Psoas muscle (tissue), 8 donors: ENCODE data around the gene SLIT3. TPM values are rescaled to one million over a fixed set of nuclear protein-coding genes. Genes with fewer than 3 reads are reported as not detected.

ENCODE experiments used
- ATAC-seq, 4 donors: fragments of 200-7000 bp; cut with Tn5 transposase; one replicate each; pipeline ENCODE4 v1.9.1; 2020; ENCODE audit warnings: moderate library complexity in 3 of 4, mild to moderate bottlenecking in 2 of 4
- DNase-seq, 2 donors: peaks; one replicate each; pipeline ENCODE4 v3.0.0-alpha.2; 2020
- H3K27ac ChIP-seq: fragments of 200-600 bp; one replicate; pipeline ENCODE4 v1.8.0; 2022
- H3K27me3 ChIP-seq, 3 donors: fragments of 200-600 bp in 1 of 3; one replicate each; pipeline versions ENCODE4 v1.6.1 to v1.8.0; 2013 to 2022; ENCODE audit warnings: low read length in 2 of 3, mild to moderate bottlenecking in 2 of 3, moderate library complexity in 1 of 3; ENCODE audit not compliant: insufficient read depth in 3 of 3
- H3K36me3 ChIP-seq, 2 donors: fragments of 200-600 bp in 1 of 2; one replicate each; pipeline versions ENCODE4 v1.6.1 to v1.8.0; 2013 to 2022; ENCODE audit warnings: low read depth in 1 of 2, mild to moderate bottlenecking in 1 of 2, moderate library complexity in 1 of 2; ENCODE audit not compliant: insufficient read depth in 1 of 2
- H3K4me1 ChIP-seq: fragments of 200-600 bp; one replicate; pipeline ENCODE4 v1.8.0; 2022
- H3K4me3 ChIP-seq: fragments of 200-600 bp; one replicate; pipeline ENCODE4 v1.8.0; 2022; ENCODE audit warnings: mild to moderate bottlenecking
- H3K9me3 ChIP-seq: fragments of 200-600 bp; one replicate; pipeline ENCODE4 v1.8.0; 2022
- WGBS, 3 donors: extraction: QIAGEN DNeasy Blood & Tissue Kit; methylation state at CpG; one replicate each; pipeline versions ENCODE4 v1.1.6 to v1.1.7; 2013; 5-methylcytosine and 5-hydroxymethylcytosine counted together
- intact Hi-C, 2 donors: fragments of 100-400 bp; cut with DNase I; formaldehyde crosslinking; loops; one replicate each; pipeline versions ENCODE4 v1.11.0 to v1.14.2; 2022
- polyA plus RNA-seq, 3 donors: library from polyadenylated mRNA; stranded (reverse); fragments of 200-250 nt; gene quantifications; one replicate each; pipeline ENCODE4 v1.2.3, GENCODE V29; 2013
- total RNA-seq, 4 donors: library from RNA; stranded (reverse); fragmentation: NEBNext Ultra II Directional in 2 of 4; extraction: Animal tissue kit (Norgen Biotek cat#: 25700) in 2 of 4; gene quantifications; one replicate each; pipeline versions ENCODE4 v1.2.1 to v1.2.4, GENCODE V29; 2021 to 2023
- TF ChIP-seq, protein P1 (sequence below): fragments of 200-600 bp; IDR thresholded peaks from one replicate; pipeline ENCODE4 v1.8.0; 2022; ENCODE audit warnings: antibody characterized with exemption
- donor health status: healthy with polysubstance abuse.
- donor health status: DM: no; HTN: no; CAD: no; lungs with moderate emphysema.
- donor health status: Bipolar disorder and iron deficiency.
- donor health status: healthy.
- donor health status: DM: yes; HTN: yes; CAD: no.
- donor health status: DM: no; HTN: no; CAD: no.
- donor health status: DM: no; HTN: no; CAD: no.
- donor health status: DM: yes; HTN: yes; CAD: no.

SLIT3 gene
- total and polyA plus RNA-seq, 7 donors = 0.81 to 5.9 (median 2.1) TPM

DNA sequence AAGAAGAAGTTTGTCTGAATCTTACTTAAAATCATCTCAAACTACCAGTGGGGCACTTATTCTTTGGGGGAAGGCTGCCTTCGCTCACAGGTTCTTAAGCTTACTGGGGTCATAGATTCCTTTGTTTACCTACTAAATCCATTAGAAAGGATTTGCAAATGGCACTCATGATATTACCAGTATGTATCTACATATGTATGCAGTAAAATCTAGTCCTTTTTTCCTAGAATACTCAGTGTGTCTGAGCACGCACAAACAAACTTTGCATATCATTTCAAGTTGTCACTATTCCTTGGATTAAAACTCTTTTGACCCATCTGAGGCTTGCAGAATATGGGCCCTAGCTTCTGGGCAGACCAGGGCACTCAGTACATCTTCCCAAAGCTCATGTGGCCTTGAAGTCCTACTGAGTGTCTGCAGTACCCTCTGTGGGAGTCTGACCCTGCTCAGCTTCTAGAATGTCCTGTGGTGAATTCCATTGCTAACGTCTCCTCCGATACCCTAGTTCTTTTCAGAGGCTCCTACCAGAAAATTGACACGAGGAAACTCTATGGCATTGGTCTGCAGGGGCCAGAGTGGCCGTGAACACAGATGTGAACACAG lies 297.9 kb downstream of the SLIT3 start:
- TF ChIP-seq, protein P1, sequence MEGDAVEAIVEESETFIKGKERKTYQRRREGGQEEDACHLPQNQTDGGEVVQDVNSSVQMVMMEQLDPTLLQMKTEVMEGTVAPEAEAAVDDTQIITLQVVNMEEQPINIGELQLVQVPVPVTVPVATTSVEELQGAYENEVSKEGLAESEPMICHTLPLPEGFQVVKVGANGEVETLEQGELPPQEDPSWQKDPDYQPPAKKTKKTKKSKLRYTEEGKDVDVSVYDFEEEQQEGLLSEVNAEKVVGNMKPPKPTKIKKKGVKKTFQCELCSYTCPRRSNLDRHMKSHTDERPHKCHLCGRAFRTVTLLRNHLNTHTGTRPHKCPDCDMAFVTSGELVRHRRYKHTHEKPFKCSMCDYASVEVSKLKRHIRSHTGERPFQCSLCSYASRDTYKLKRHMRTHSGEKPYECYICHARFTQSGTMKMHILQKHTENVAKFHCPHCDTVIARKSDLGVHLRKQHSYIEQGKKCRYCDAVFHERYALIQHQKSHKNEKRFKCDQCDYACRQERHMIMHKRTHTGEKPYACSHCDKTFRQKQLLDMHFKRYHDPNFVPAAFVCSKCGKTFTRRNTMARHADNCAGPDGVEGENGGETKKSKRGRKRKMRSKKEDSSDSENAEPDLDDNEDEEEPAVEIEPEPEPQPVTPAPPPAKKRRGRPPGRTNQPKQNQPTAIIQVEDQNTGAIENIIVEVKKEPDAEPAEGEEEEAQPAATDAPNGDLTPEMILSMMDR = no peak
- no peak for ATAC-seq
- Histone ChIP-seq H3K27me3 (no peaks in the 10 kb centered on the region), H3K36me3 (no peaks in the 10 kb centered on the region), H3K4me3 (no peak overlapping the region), H3K4me1 (no peaks in the 10 kb centered on the region), H3K27ac (no peak overlapping the region), H3K9me3 (no peaks in the 10 kb centered on the region)
- intact Hi-C loops = no loop called here
- WGBS, 3 donors = 70 to 75% (median 73%) methylated on average over 6 of the region's 6 CpGs
- no peak for DNase-seq

DNA sequence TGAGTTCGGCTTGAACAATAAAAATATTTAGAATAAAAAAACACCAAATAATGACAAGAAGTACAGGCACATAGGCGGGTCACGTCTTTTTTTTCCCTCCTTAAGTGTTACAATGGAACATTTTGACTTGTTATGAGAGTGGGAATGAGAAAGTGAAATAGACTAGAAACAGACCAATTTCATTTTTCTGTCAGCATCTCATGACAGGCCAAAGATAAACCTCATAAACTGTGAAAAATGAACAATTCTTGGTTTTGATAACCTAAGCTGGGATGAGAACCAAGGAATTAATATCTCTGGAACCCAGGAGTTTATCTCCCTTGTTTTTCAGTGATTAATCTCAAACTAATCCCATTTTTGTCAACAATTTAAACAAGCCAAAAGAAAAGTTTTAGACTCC lies 299.5 kb downstream of the SLIT3 start:
- no peak overlapping the region for H3K4me3 ChIP-seq
- no peak overlapping the region for H3K27ac ChIP-seq
- no peaks in the 10 kb centered on the region for H3K36me3 ChIP-seq
- TF ChIP-seq, protein P1 = no peak
- no peaks in the 10 kb centered on the region for H3K9me3 ChIP-seq
- no peaks in the 10 kb centered on the region for H3K4me1 ChIP-seq
- ATAC-seq = no peak
- H3K27me3 ChIP-seq = no peaks in the 10 kb centered on the region
- no peak for DNase-seq
- intact Hi-C loops = no loop called here
- 85 to 94% (median 90%) methylated on average over 3 of the region's 3 CpGs for WGBS, 3 donors

DNA sequence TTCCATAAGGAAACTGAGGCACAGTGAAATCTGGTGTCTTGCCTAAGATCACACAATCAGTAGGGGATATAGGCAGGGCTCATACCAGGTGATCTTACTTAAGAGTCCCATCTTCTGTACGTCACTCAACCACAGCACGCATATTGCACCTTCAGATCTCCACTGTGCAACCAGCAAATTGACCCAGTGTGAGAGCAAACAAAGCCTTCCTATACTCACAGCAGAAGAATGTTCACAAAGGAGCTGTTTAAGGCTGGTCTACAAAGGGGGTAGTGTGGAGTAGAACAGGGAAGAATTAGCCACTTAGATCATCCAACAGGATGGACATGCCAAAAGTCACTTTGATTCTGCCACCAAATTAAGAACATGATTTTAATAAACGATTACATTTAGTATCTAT lies 305.9 kb downstream of the SLIT3 start:
- Histone ChIP-seq H3K27ac (no peak overlapping the region), H3K27me3 (no peaks in the 10 kb centered on the region), H3K9me3 (no peaks in the 10 kb centered on the region), H3K36me3 (no peaks in the 10 kb centered on the region), H3K4me1 (no peaks in the 10 kb centered on the region), H3K4me3 (no peak overlapping the region)
- no peak for ATAC-seq
- 90 to 91% (median 91%) methylated on average over 3 of the region's 3 CpGs for WGBS, 3 donors
- TF ChIP-seq, protein P1 = no peak
- intact Hi-C loops = no loop called here
- DNase-seq = no peak

DNA sequence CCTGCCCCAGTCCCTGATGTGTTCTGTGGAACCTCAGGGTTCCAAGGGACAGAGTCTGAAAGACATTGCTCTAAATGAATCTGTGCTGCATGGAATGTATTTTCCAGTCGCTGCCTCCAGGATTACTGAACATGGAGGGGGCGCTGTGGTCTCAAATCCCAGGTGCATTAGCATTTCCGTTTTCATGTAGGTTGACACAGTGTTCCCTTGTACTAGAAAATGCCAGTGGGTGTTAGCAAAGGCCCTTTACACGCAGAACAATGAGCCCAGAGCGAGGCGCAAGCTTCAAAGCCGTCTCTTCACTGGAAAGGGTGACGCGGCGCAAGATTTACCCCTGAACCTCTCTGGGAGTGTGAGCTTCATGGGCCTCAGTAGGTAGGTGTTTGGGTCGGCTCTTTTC lies 308.3 kb downstream of the SLIT3 start:
- WGBS, 3 donors = 71 to 73% (median 72%) methylated on average over 11 of the region's 11 CpGs
- no peaks in the 10 kb centered on the region for H3K36me3 ChIP-seq
- H3K27me3 ChIP-seq = no peaks in the 10 kb centered on the region
- no peaks in the 10 kb centered on the region for H3K9me3 ChIP-seq
- DNase-seq = no peak
- TF ChIP-seq, protein P1 = no peak
- no peak overlapping the region for H3K4me3 ChIP-seq
- no peak for ATAC-seq
- intact Hi-C loops = loop anchor here in 1 of 2 donors (5.0 kb wide), 2 partner anchors 310 to 575 kb away; partner anchors contain the start of gene SLIT3
- H3K4me1 ChIP-seq = no peaks in the 10 kb centered on the region
- no peak overlapping the region for H3K27ac ChIP-seq

DNA sequence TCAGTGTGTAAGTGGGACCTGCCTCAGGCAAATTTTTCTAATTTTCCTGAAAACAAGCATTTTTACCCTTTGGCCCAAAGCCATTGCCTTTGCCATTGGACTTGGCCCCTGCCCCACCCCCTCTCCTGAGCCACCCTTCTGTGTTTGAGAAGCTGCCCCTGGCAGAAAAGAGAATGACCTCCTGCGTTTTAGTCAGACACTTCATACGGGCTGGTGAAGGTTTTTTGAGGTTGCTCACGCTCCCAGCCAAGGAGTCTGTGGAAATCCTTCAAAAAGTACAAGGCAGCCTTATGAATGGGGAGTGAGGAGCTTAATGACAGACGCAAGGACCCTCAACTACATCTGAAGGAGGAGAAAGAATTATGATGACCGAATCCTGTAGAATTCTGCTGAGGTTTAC lies 308.9 kb downstream of the SLIT3 start:
- ATAC-seq = no peak
- Histone ChIP-seq H3K27me3 (no peaks in the 10 kb centered on the region), H3K4me1 (no peaks in the 10 kb centered on the region), H3K9me3 (no peaks in the 10 kb centered on the region), H3K4me3 (no peak overlapping the region), H3K27ac (no peak overlapping the region), H3K36me3 (no peaks in the 10 kb centered on the region)
- intact Hi-C loops = loop anchor here in 1 of 2 donors (5.0 kb wide), 2 partner anchors 310 to 575 kb away; partner anchors contain the start of gene SLIT3
- 74 to 85% (median 78%) methylated on average over 5 of the region's 5 CpGs for WGBS, 3 donors
- TF ChIP-seq, protein P1 = no peak
- DNase-seq = no peak
